ENCODE data around the gene DKC1.

DNA sequence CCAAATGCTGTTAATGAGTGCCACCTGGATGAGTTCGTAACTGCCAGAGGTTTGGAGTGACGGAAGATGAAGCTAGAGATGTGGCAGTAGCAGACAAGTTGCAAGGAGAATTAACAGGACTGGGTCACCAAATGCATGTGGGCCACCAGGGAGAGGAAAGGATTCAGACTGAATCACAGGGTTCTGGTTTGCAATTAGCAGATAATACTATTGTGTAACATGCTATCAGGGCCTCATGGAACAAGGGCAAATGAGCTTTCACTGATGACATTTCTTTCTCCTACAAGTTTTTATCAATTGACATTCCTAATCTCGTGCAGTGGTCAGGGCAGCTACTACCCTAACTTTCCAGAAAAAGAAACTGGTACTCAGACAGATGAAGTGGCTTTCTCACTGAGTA, 33.2 kb upstream of the DKC1 start:
- TF ChIP-seq, protein P1, sequence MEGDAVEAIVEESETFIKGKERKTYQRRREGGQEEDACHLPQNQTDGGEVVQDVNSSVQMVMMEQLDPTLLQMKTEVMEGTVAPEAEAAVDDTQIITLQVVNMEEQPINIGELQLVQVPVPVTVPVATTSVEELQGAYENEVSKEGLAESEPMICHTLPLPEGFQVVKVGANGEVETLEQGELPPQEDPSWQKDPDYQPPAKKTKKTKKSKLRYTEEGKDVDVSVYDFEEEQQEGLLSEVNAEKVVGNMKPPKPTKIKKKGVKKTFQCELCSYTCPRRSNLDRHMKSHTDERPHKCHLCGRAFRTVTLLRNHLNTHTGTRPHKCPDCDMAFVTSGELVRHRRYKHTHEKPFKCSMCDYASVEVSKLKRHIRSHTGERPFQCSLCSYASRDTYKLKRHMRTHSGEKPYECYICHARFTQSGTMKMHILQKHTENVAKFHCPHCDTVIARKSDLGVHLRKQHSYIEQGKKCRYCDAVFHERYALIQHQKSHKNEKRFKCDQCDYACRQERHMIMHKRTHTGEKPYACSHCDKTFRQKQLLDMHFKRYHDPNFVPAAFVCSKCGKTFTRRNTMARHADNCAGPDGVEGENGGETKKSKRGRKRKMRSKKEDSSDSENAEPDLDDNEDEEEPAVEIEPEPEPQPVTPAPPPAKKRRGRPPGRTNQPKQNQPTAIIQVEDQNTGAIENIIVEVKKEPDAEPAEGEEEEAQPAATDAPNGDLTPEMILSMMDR (conservative IDR thresholded peaks at IDR 0.05 in 1 of 2, IDR thresholded peaks at IDR 0.05 in 1 of 2; ENCODE audit: extremely low read depth in 1 of 2, insufficient read depth in 1 of 2, low read depth in 1 of 2, low read length in 2 of 2): no peak
- no peak for TF ChIP-seq EZH2 (IDR thresholded peaks at IDR 0.05; ENCODE audit: borderline replicate concordance, low read length)

All from mammary epithelial cell (primary cell).